HFF-Myc (cell line): ENCODE data around the gene SYNGR1.

ENCODE experiments used
- DNase-seq: peaks from one replicate; pipeline ENCODE4 v3.0.0-alpha.2; 2011; ENCODE audit warnings: low read depth; ENCODE audit errors: extremely low read depth
- H3K4me3 ChIP-seq: replicated peaks from 2 replicates; pipeline ENCODE4 v1.5.1; 2011; ENCODE audit warnings: low read depth, mild to moderate bottlenecking, control low read depth, low read length
- CTCF ChIP-seq: IDR thresholded peaks from 2 replicates; pipeline ENCODE4 v1.5.1; 2012; ENCODE audit warnings: mild to moderate bottlenecking, low read depth, low read length, control low read depth; ENCODE audit errors: missing control alignments

The SYNGR1 gene

GRCh38 chr22:39430576-39431150 lies 80.9 kb downstream of the SYNGR1 start:
- TF ChIP-seq CTCF: no peak
- H3K4me3 ChIP-seq: no peak overlapping the region
- DNase-seq: no peak

GRCh38 chr22:39431216-39431801 lies 81.5 kb downstream of the SYNGR1 start:
- TF ChIP-seq CTCF: no peak
- H3K4me3 ChIP-seq: no peak overlapping the region

GRCh38 chr22:39431821-39432251 lies 82.0 kb downstream of the SYNGR1 start:
- no peak for TF ChIP-seq CTCF
- H3K4me3 ChIP-seq: no peak overlapping the region
- DNase-seq: no peak

More at GRCh38 chr22:39431216-39431801, 81.5 kb downstream of the SYNGR1 start:
- DNase-seq: no peak

- no peak for DNase-seq
- no peak overlapping the region for H3K4me3 ChIP-seq
- no peak for TF ChIP-seq CTCF
Measured at GRCh38 chr22:39432361-39432811, 82.6 kb downstream of the SYNGR1 start.

GRCh38 chr22:39433476-39434242 lies 83.9 kb downstream of the SYNGR1 start:
- no peak for DNase-seq
- TF ChIP-seq CTCF: no peak
- H3K4me3 ChIP-seq: no peak overlapping the region

- no peak for TF ChIP-seq CTCF
- H3K4me3 ChIP-seq: no peak overlapping the region
- DNase-seq: no peak
Measured at GRCh38 chr22:39434243-39434653, 84.5 kb downstream of the SYNGR1 start.
